Measurements from ENCODE around the gene TMCC1.
"Not testable (repeated sequence)": the region's sequence is repeated elsewhere in the genome, so short reads cannot be mapped to it uniquely, and the experiment has no call there.

TMCC1 gene

GRCh38 chr3:129702934-129703712, 190.4 kb downstream of the TMCC1 start:
- H3K4me1 ChIP-seq (ENCODE audit: control insufficient read depth in 5 of 5, insufficient read depth in 5 of 5, low read length in 5 of 5) = peaks cover 0 to 3% (median 0%) of the 10 kb centered on the region in 5 donors
- H3K4me3 ChIP-seq (ENCODE audit: low read depth in 1 of 5, low read length in 5 of 5) = no peak overlapping the region
- no peak overlapping the region for H3K9ac ChIP-seq (ENCODE audit: low read length in 5 of 5)
- no peaks in the 10 kb centered on the region for H3K9me3 ChIP-seq (ENCODE audit: control insufficient read depth in 5 of 5, low read length in 5 of 5)
- no peaks in the 10 kb centered on the region for H3K27me3 ChIP-seq (ENCODE audit: control insufficient read depth in 5 of 5, insufficient read depth in 4 of 5, low read length in 5 of 5)
- no peaks in the 10 kb centered on the region for H3K36me3 ChIP-seq (ENCODE audit: control insufficient read depth in 5 of 5, insufficient read depth in 5 of 5, low read length in 5 of 5)
- no peak overlapping the region for H3K27ac ChIP-seq (ENCODE audit: low read depth, low read length)

GRCh38 chr3:129701161-129701560, 192.3 kb downstream of the TMCC1 start:
- Histone ChIP-seq H3K9me3 (ENCODE audit: control insufficient read depth in 5 of 5, low read length in 5 of 5) (no peaks in the 10 kb centered on the region), H3K9ac (ENCODE audit: low read length in 5 of 5) (no peak overlapping the region), H3K36me3 (ENCODE audit: control insufficient read depth in 5 of 5, insufficient read depth in 5 of 5, low read length in 5 of 5) (no peaks in the 10 kb centered on the region), H3K27me3 (ENCODE audit: control insufficient read depth in 5 of 5, insufficient read depth in 4 of 5, low read length in 5 of 5) (no peaks in the 10 kb centered on the region), H3K4me3 (ENCODE audit: low read depth in 1 of 5, low read length in 5 of 5) (no peak overlapping the region), H3K27ac (ENCODE audit: low read depth, low read length) (no peak overlapping the region), H3K4me1 (ENCODE audit: control insufficient read depth in 5 of 5, insufficient read depth in 5 of 5, low read length in 5 of 5) (no peaks in the 10 kb centered on the region)

- no peak overlapping the region for H3K27ac ChIP-seq (ENCODE audit: low read depth, low read length)
- no peaks in the 10 kb centered on the region for H3K36me3 ChIP-seq (ENCODE audit: control insufficient read depth in 5 of 5, insufficient read depth in 5 of 5, low read length in 5 of 5)
- no peak overlapping the region for H3K9ac ChIP-seq (ENCODE audit: low read length in 5 of 5)
- peaks cover 0 to 4% (median 0%) of the 10 kb centered on the region in 5 donors for H3K27me3 ChIP-seq (ENCODE audit: control insufficient read depth in 5 of 5, insufficient read depth in 4 of 5, low read length in 5 of 5)
- no peak overlapping the region for H3K4me3 ChIP-seq (ENCODE audit: low read depth in 1 of 5, low read length in 5 of 5)
- H3K4me1 ChIP-seq (ENCODE audit: control insufficient read depth in 5 of 5, insufficient read depth in 5 of 5, low read length in 5 of 5) = peaks cover 0 to 7% (median 4%) of the 10 kb centered on the region in 5 donors
- no peaks in the 10 kb centered on the region for H3K9me3 ChIP-seq (ENCODE audit: control insufficient read depth in 5 of 5, low read length in 5 of 5)
Observed at GRCh38 chr3:129699612-129700011, 193.9 kb downstream of the TMCC1 start.

- no peak overlapping the region for H3K4me3 ChIP-seq (ENCODE audit: low read depth in 1 of 5, low read length in 5 of 5)
- H3K27ac ChIP-seq (ENCODE audit: low read depth, low read length) = no peak overlapping the region
- no peak overlapping the region for H3K9ac ChIP-seq (ENCODE audit: low read length in 5 of 5)
- H3K36me3 ChIP-seq (ENCODE audit: control insufficient read depth in 5 of 5, insufficient read depth in 5 of 5, low read length in 5 of 5) = no peaks in the 10 kb centered on the region
- H3K27me3 ChIP-seq (ENCODE audit: control insufficient read depth in 5 of 5, insufficient read depth in 4 of 5, low read length in 5 of 5) = peaks cover 0 to 4% (median 0%) of the 10 kb centered on the region in 5 donors
- H3K9me3 ChIP-seq (ENCODE audit: control insufficient read depth in 5 of 5, low read length in 5 of 5) = no peaks in the 10 kb centered on the region
- H3K4me1 ChIP-seq (ENCODE audit: control insufficient read depth in 5 of 5, insufficient read depth in 5 of 5, low read length in 5 of 5) = peaks cover 3 to 11% (median 5%) of the 10 kb centered on the region in 5 donors
Observed at GRCh38 chr3:129699199-129699598, 194.3 kb downstream of the TMCC1 start.

GRCh38 chr3:129697229-129697969, 196.1 kb downstream of the TMCC1 start:
- Histone ChIP-seq H3K27me3 (ENCODE audit: control insufficient read depth in 5 of 5, insufficient read depth in 4 of 5, low read length in 5 of 5) (peaks cover 0 to 4% (median 0%) of the 10 kb centered on the region in 5 donors), H3K36me3 (ENCODE audit: control insufficient read depth in 5 of 5, insufficient read depth in 5 of 5, low read length in 5 of 5) (no peaks in the 10 kb centered on the region), H3K4me3 (ENCODE audit: low read depth in 1 of 5, low read length in 5 of 5) (no peak overlapping the region), H3K27ac (ENCODE audit: low read depth, low read length) (no peak overlapping the region), H3K4me1 (ENCODE audit: control insufficient read depth in 5 of 5, insufficient read depth in 5 of 5, low read length in 5 of 5) (peaks cover 4 to 12% (median 6%) of the 10 kb centered on the region in 5 donors), H3K9ac (ENCODE audit: low read length in 5 of 5) (no peak overlapping the region), H3K9me3 (ENCODE audit: control insufficient read depth in 5 of 5, low read length in 5 of 5) (no peaks in the 10 kb centered on the region)

- H3K36me3 ChIP-seq (ENCODE audit: control insufficient read depth in 5 of 5, insufficient read depth in 5 of 5, low read length in 5 of 5); H3K9ac ChIP-seq (ENCODE audit: low read length in 5 of 5); H3K4me3 ChIP-seq (ENCODE audit: low read depth in 1 of 5, low read length in 5 of 5); H3K27ac ChIP-seq (ENCODE audit: low read depth, low read length); H3K27me3 ChIP-seq (ENCODE audit: control insufficient read depth in 5 of 5, insufficient read depth in 4 of 5, low read length in 5 of 5); H3K9me3 ChIP-seq (ENCODE audit: control insufficient read depth in 5 of 5, low read length in 5 of 5): not testable (repeated sequence)
- peaks cover 4 to 12% (median 6%) of the 10 kb centered on the region in 5 donors for H3K4me1 ChIP-seq (ENCODE audit: control insufficient read depth in 5 of 5, insufficient read depth in 5 of 5, low read length in 5 of 5)
Observed at GRCh38 chr3:129696430-129696829, 197.1 kb downstream of the TMCC1 start.

GRCh38 chr3:129695230-129695629, 198.3 kb downstream of the TMCC1 start:
- H3K36me3 ChIP-seq (ENCODE audit: control insufficient read depth in 5 of 5, insufficient read depth in 5 of 5, low read length in 5 of 5) = no peaks in the 10 kb centered on the region
- peak overlapping the region; percentile 6 for H3K27ac ChIP-seq (ENCODE audit: low read depth, low read length)
- no peak overlapping the region for H3K4me3 ChIP-seq (ENCODE audit: low read depth in 1 of 5, low read length in 5 of 5)
- H3K9ac ChIP-seq (ENCODE audit: low read length in 5 of 5) = peak overlapping the region in 1 of 5 donors; percentile 98
- peaks cover 0 to 4% (median 0%) of the 10 kb centered on the region in 5 donors for H3K27me3 ChIP-seq (ENCODE audit: control insufficient read depth in 5 of 5, insufficient read depth in 4 of 5, low read length in 5 of 5)
- peaks cover 4 to 12% (median 6%) of the 10 kb centered on the region in 5 donors for H3K4me1 ChIP-seq (ENCODE audit: control insufficient read depth in 5 of 5, insufficient read depth in 5 of 5, low read length in 5 of 5)
- H3K9me3 ChIP-seq (ENCODE audit: control insufficient read depth in 5 of 5, low read length in 5 of 5) = no peaks in the 10 kb centered on the region

- Histone ChIP-seq H3K27ac (ENCODE audit: low read depth, low read length) (no peak overlapping the region), H3K27me3 (ENCODE audit: control insufficient read depth in 5 of 5, insufficient read depth in 4 of 5, low read length in 5 of 5) (peaks cover 0 to 4% (median 0%) of the 10 kb centered on the region in 5 donors), H3K4me3 (ENCODE audit: low read depth in 1 of 5, low read length in 5 of 5) (no peak overlapping the region), H3K9ac (ENCODE audit: low read length in 5 of 5) (no peak overlapping the region), H3K9me3 (ENCODE audit: control insufficient read depth in 5 of 5, low read length in 5 of 5) (no peaks in the 10 kb centered on the region), H3K36me3 (ENCODE audit: control insufficient read depth in 5 of 5, insufficient read depth in 5 of 5, low read length in 5 of 5) (no peaks in the 10 kb centered on the region), H3K4me1 (ENCODE audit: control insufficient read depth in 5 of 5, insufficient read depth in 5 of 5, low read length in 5 of 5) (peaks cover 4 to 12% (median 8%) of the 10 kb centered on the region in 5 donors)
Observed at GRCh38 chr3:129694228-129694627, 199.3 kb downstream of the TMCC1 start.

GRCh38 chr3:129692743-129693142, 200.8 kb downstream of the TMCC1 start:
- Histone ChIP-seq H3K4me1 (ENCODE audit: control insufficient read depth in 5 of 5, insufficient read depth in 5 of 5, low read length in 5 of 5) (peaks cover 4 to 24% (median 16%) of the 10 kb centered on the region in 5 donors), H3K27ac (ENCODE audit: low read depth, low read length) (no peak overlapping the region), H3K27me3 (ENCODE audit: control insufficient read depth in 5 of 5, insufficient read depth in 4 of 5, low read length in 5 of 5) (peaks cover 0 to 4% (median 0%) of the 10 kb centered on the region in 5 donors), H3K4me3 (ENCODE audit: low read depth in 1 of 5, low read length in 5 of 5) (no peak overlapping the region), H3K36me3 (ENCODE audit: control insufficient read depth in 5 of 5, insufficient read depth in 5 of 5, low read length in 5 of 5) (no peaks in the 10 kb centered on the region), H3K9me3 (ENCODE audit: control insufficient read depth in 5 of 5, low read length in 5 of 5) (no peaks in the 10 kb centered on the region), H3K9ac (ENCODE audit: low read length in 5 of 5) (no peak overlapping the region)

- H3K4me1 ChIP-seq (ENCODE audit: control insufficient read depth in 5 of 5, insufficient read depth in 5 of 5, low read length in 5 of 5) = peaks cover 4 to 38% (median 23%) of the 10 kb centered on the region in 5 donors
- no peak overlapping the region for H3K27ac ChIP-seq (ENCODE audit: low read depth, low read length)
- no peaks in the 10 kb centered on the region for H3K36me3 ChIP-seq (ENCODE audit: control insufficient read depth in 5 of 5, insufficient read depth in 5 of 5, low read length in 5 of 5)
- H3K9me3 ChIP-seq (ENCODE audit: control insufficient read depth in 5 of 5, low read length in 5 of 5) = no peaks in the 10 kb centered on the region
- H3K9ac ChIP-seq (ENCODE audit: low read length in 5 of 5) = no peak overlapping the region
- H3K27me3 ChIP-seq (ENCODE audit: control insufficient read depth in 5 of 5, insufficient read depth in 4 of 5, low read length in 5 of 5) = peaks cover 0 to 4% (median 0%) of the 10 kb centered on the region in 5 donors
- no peak overlapping the region for H3K4me3 ChIP-seq (ENCODE audit: low read depth in 1 of 5, low read length in 5 of 5)
Observed at GRCh38 chr3:129690963-129691362, 202.5 kb downstream of the TMCC1 start.

All from subcutaneous abdominal adipose tissue (tissue), 5 donors.